ENCODE measurements around the gene NOL7.

NOL7 gene

DNA sequence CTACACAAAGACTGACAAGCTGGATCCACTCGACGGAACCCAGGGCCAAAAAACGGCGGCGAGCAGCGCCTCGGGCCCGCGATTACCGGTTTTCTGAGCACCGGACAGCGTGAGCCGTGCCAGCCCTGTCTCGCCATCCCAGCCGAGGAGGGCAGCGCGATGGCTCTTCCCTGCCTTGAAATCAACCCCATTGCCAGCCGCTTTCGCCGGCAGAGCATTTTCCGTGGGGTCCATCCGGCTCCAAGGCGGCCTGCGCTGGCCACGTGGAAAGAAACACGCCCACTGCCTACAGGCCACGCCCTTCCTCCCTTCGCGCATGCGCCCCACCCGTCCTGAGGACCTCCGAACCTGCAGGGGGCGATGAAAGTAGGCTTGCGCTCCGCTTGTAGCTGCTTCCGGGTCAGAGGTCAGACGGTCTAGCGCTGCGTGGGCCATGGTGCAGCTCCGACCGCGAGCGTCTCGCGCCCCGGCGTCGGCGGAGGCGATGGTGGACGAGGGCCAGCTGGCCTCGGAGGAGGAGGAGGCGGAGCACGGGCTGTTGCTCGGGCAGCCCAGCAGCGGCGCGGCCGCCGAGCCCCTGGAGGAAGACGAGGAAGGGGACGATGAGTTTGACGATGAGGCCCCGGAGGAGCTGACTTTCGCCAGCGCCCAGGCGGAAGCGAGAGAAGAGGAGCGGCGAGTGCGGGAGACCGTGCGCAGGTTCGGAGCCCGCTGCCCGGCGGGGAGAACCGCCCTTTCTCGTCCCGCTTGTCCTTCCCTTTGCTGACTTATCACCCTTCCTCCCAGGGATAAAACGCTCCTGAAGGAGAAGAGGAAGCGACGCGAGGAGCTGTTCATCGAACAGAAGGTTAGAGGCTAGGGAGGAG is at the start of gene NOL7:
TSS of gene NOL7 (plus strand) at position 410 of the 866 bp plus-strand sequence. CDS start at position 434, 24 bp downstream.
- DNase-seq, result peak; percentile 78

DNA sequence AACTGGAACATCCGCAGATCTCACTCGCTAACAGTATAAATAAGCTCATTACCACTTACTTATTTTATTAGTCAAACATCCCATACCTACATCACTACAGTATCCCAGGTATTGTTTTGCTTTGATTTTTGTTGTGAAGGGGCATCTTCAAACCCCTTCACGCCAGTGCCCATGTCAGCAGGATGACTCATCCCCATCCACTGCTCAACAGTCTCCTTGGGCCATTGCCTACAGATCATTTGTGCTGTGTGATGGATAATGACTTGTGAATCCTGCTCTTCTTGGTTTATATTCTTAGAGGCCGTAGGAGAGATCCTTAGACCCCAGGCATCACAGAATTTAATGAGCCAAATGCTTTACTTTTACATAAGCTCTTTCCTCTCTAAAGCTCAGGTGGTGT is 49.2 kb upstream of the NOL7 start:
- DNase-seq, result no peak

DNA sequence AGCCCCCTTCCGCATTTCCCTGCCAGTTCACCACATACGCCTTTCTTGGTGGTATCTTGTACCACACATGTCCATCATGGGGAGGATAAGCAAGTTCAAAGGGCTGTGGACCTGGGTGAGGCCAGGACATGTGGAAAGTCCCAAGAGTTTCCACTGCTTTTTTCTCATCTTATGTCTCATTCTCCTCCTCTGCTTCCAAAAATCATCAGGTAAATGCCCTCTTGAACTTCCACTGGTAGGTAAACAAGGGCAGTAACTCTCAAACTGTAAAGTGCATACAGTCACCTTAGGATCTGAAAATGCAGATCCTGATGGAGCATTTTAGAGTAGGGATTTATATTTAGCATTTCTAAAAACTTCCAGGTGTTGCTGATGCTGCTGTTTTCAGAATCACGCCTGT is 48.6 kb upstream of the NOL7 start:
- no peak for DNase-seq

DNA sequence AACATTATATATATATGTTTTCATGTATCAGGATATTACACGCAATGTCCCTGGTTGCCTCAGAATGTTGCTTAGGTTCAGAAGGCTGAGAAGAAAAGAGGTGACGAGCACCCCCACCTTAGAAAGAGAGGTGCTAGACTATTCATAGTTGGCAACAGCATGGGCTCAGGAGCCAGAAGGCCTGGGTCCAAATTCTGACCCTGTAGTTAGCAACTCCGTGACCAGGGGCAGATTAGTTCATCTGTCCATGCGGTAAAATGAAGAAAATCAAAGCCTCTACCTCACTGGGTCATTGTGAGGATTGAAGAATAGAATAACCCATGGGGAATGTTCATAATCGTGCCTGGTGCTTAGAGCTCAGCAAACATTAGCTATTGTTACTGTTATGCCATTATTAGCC is 46.2 kb upstream of the NOL7 start:
- DNase-seq, result no peak

DNA sequence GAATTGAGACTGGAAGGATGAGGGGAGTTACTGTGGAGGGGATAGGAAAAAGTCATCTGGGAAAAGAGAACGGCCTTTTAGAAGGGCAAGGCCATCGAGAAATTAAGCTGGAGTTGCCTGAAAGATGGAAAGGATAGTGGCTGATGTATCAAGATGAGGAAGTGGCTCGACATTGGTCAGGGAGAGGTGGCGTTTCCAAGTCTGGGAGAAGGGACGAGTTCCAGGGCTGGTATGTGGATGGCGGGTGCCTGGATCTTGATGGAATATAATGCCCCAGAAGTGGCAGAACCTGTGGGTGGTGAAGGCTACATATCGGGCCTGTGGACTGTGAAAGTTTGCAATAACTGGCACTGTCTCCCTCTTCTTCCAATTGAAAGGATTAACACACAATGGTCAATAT is 42.9 kb upstream of the NOL7 start:
- no peak for DNase-seq

DNA sequence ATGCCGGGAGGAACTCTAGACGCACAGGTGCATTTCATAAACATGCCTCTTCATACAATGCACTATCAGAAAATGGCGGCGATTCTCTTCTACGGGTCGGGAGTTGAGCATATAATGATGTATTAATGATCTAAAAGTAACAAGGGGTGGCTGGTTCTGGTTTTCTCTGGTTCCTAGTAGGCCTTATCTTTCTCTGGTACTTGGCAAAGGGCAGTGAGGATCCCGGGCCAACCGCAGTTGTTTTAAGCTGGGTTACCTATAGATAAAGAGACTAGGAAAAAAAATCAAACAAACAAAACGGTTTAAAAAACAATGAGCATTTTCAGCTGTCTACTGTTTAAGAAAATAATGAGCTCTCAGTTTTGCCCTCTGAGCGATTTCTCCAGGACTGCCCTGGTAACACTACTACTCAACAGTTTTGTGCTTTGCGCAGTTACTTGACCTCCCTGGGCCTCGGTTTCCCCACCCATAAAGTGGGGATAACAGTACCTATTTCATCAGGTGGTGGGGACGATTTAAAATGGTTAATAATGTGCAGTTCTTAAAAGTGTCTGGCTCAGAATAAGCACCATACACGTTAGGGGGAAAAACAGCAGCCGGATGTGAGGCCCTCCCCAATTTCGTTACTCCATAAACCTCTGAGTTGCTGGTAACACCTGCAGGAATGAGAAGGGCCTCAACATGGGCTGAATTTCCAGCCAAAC is 42.0 kb upstream of the NOL7 start:
- no peak for DNase-seq

DNA sequence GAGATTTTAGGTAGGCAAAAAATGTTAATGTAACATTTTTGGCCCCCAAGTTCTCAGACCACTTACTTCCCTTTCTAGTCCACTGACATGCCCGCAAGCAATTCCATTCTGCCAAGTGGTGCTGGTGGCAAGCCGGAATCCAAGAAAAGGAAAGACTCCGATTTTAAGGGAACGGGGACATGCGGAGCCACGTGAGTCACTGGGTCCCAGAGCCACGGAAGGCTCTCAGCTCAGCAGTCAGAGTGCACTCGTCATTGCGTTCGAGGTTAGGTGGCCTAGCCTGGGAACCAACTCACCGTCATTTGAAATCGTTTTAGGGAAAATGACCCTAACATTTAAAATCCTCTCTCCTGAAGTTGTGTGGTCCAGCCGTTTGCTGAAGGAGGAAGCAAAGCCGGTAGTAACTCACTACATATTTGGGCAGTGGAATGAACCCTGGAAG is 41.4 kb upstream of the NOL7 start:
- DNase-seq, result no peak

DNA sequence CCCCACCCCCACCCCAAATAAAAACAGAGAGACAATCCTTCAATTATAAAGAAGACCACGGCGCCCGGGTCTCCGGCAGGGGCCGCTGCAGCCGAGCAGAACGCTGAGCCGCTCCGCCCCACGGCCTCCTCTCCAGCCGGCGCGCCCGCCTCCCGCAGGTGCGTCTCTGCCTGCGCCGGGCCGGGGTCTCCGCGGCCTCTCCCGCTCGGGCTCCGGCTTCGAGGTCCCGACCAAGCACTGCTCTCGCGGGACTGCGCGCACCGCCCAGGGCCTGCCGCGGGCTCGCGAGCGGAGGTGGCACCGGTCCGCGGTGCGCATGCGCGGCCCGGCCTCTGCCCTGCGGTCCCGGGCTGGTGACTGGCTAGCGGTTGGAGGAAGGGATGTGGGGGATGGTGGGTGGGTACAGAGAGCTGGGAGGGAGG is 41.0 kb upstream of the NOL7 start:
- peak; percentile 56 for DNase-seq

DNA sequence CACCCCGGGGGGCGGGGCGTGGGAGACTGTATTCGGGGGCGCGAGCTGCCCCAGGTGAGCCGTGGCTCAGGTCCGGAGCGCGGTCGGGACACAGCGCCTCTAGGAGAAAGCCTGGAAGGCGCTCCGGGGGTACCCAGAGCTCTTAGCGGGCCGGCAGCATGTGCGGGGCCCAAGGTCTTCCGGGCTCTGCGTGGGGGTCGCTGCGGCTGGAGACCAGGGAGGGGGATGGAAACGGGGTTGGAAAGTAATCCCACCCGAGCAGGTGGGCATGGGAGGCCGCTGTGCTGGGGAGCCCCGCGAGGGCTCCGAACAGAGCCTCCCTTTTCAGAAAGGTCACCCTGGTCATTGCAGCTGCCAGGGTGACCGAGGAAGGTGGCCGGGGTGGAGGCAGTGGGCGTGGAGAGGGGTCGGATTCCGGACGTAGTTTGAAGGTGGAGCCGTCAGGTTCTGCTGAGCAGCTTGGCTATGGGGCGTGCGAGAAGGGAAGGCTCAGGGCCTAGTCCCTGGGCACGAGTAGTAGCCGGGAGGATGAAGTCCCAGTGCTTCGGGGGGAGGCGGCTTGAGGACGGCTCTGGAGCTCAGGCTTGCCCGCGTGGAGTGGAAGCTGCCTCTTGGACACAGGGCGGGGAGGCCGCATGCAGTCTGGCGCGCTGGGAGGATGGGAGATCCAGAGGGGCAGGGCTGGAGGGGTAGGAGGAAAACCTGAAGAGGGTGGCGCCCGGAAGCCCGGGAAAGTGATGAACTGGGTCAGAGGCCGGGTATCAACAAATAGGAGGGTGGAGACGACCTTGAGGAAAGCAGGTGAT is 40.4 kb upstream of the NOL7 start, which contains the start of gene SIRT5:
TSS of gene SIRT5 (plus strand) at position 31 of the 806 bp plus-strand sequence. CDS start 9,510 bp downstream, outside the sequence.
- DNase-seq, result peak; percentile 47

DNA sequence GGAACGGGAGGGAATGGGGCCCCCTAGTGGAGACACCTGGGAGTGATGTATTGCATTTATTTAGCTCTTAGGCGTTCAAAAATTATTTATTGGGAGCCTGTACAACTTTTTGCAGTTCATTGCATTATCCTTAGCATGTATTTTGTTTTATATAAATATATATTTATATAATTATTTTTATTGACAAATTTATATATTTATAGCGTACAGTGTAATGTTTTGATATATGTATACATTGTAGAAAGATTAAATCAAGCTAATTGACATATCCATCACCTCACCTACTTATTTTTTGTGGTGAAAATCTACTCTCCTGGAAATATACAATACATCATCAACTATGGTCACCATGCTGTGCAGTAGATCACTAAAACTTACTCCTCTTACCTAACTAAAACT is 39.8 kb upstream of the NOL7 start:
- DNase-seq, result no peak

DNA sequence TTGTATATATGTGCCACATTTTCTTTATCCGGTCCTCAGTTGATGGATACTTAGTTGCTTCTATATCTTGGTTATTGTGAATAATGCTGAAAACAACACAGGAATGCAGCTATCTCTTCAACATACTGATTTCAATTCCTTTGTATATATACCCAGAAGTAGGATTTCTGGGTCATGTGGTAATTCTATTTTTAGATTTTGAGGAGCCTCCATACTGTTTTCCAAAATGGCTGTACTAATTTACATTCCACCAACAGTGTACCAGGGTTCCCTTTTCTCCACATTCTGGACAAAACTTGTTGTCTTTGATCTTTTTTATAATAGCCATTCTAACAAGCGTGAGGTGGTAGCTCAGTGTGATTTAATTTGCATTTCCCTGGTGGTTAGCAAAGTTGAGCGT is 39.1 kb upstream of the NOL7 start:
- DNase-seq, result no peak

DNA sequence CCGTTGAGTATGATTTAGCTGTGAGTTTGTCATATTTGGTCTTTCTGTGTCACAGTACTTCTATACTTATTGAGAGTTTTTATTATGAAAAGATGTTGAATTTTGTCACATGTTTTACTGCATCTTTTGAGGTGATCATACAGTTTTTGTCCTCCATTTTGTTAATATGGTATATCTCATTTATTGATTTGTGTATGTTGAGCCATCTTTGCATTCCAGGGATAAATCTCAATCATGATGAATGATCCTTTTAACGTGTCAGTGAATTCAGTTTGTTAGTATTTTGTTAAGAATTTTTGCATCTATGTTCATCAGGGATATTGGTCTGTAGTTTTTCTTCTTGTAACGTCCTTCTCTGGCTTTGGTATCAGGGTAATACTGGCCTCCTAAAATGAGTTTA is 37.2 kb upstream of the NOL7 start:
- DNase-seq, result no peak

DNA sequence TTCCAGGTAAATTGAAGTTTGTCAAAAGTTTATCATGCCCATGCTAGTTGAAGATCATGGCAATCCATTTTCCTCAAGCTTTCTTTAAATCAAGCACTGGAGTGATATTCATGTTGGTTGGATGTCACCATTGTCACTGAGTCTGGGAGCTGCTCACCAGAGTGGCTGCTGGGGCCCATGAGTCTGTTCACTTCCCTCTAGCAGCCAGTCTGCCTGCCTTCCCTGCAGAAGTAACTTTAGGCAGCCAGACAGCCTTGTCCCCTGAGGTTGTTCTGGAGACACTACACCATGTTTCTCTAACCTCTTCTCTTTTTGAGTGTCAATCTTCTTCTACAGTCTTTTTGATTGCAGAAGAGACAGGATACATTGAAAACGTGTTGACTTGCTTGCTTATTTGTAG is 35.2 kb upstream of the NOL7 start:
- DNase-seq, result no peak

DNA sequence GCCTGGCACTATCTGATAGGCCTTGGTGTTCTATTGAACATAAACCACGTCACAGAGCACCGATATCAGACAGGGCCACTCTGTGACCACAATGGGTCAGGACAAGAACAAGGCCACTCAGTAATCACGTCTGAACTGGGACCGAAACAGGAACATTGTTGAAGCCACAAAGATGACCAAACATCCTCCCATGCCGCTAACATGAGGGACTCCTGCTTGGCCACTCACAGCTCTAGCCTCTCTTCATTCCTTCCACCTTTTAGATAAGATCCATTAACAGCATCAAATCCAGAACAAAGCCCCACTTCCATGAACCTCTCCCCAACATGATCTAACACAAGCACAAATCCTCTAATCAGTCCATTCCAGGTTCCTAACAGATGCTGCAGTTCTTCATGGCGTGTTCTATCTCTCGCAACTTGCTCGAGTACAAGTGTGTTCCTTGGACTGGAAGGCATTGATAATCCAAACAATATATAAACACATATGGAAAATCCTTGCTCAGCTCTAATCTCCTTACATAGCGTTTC is 33.4 kb upstream of the NOL7 start:
- no peak for DNase-seq

DNA sequence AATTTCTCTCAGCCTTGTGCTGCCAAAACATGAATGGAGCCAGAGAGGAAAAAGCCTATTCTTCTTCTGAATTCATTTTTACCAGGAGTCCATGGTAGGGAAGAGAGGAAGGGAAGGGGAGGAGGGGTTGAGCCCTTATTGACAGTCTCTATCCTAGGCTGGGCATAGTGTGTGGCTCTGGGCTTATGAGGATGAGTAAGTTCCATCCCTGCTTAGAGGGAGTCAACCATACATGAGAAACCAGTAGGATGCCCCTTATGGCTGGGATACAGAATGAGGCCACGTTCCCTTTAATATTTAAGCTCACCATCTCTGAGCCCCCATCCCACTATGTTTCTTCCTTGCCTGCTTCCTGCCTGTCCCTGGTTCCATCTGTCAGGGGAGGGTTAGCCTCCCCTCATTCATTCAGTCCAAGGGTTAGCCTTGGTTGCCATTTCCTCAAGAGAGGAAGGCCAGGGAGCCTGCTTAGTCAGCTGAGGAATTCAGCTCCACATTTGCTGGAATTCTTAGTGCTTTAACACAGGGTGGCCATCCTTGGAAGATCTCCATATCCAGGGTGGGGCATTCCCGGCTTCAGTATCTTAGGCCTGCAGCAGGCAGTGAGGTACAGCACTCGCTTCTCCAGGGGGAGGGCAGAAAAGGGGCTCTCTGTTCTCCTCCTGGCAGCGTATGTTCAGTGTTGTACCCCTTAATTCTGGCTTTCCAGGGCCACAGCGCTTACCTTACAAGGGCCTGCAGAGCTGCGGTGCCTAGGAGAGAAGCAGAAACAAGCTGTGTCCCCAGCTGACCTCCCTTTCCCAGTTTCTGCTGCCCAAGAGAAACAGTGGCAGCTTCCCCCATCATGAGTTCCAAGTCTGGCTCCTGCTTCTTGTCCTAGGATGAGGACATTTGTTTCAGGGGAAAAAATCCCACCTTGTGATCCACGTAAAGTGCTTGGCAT is 28.3 kb upstream of the NOL7 start:
- no peak for DNase-seq

DNA sequence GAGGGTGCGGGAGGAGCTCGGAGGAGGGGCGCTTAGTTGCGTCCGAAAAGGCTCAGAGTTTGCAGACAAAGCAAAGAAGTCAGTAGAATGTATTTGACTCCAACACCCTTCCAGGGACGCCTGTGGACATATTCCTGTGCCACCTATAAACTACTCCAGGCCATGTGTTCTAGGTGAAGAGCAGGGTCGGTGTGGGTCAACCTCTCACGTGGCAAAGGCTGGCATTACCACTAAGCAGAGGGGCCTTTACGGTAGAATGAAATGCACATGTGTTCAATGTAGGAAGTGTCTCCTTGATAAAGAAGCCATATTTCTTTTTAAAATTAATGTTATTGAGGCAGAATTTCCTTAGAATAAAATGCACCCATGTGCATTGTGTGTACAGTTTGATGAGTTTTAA is 25.3 kb upstream of the NOL7 start:
- DNase-seq, result no peak

DNA sequence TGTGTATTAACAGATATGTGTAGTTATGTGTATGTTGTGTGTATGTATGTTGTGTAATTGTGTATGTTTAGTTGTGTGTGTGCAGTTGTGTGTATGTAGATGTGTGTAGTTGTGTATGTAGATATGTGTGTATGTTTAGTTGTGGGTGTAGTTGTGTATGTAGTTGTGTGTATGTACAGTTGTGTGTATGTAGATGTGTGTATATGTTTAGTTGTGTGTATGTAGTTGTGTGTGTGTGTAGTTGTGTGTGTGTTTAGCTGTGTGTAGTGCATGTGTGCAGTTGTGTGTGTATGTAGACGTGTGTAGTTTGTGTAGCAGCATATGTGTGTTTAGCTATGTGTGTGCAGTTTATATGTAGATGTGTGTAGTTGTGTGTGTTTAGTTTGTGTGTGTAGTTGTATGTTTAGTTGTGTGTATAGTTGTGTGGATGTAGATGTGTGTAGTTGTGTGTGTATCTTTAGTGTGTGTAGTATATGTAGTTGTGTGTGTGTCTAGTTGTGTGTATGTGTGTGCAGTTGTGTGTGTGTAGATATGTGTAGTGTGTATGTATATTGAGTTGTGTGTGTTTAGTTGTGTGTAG is 24.5 kb upstream of the NOL7 start:
- no peak for DNase-seq

DNA sequence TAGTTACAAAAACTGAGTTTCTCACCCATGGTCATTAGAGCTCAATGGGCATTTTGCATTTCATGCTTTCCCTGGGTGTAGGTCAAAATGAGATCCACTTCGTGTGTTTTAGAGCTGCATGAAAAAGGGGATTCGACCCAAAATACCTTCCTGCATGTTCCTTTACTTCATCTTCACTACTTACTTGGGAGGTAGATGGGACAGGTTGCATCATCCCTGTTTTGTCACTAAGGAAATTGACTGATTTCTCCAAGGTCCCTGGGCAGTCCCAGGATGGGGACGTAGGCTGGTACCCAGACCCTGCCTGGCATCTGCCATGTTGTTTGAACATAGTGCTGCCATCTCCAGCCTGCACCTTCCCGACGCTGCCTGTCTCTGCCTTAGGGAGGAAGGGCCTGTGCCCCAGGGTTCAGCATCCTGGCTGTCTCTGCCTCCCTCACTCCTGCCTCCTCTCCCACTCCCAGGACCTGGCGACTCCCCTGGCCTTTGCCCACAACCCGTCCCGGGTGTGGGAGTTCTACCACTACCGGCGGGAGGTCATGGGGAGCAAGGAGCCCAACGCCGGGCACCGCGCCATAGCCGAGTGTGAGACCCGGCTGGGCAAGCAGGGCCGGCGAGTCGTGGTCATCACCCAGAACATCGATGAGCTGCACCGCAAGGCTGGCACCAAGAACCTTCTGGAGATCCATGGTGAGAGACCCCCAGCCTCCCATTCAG is 23.8 kb upstream of the NOL7 start:
- DNase-seq, result no peak

DNA sequence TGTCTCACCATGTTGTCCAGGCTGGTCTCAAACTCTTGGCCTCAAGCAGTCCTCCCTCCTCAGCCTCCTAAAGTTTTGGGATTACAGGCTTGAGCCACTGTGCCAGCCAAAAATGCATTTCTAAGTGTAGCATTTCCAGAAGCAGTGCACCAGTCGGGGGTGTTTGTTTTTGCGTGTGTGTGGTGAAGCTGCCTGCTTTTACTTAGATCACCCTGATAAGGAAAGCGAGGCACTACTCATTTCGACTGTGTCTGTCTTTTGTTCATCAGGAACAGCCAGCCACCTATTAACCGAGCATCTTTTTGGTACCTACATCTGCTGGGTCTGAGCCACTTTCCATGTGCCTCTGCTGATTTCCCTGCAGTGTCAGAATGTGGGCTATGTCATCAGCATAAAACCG is 22.0 kb upstream of the NOL7 start:
- no peak for DNase-seq

DNA sequence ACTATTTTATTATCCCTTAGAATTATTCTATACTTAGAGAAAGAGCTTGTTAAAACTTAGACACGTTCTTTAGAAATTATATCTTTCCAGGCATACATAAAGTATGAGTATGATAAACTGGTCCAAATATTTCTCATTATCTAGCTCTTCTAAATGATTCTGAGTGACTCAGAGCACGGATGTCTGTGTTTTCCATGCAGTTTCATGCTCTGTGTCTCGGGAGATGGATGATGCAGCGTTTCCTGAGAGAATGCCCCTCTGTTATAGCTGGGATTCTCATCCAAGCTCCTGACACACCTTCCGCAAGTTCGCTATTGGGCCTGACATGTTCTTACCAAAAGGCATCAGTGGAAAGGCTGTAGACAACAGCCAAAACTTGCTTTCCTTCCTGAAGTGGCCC is 21.4 kb upstream of the NOL7 start:
- no peak for DNase-seq

DNA sequence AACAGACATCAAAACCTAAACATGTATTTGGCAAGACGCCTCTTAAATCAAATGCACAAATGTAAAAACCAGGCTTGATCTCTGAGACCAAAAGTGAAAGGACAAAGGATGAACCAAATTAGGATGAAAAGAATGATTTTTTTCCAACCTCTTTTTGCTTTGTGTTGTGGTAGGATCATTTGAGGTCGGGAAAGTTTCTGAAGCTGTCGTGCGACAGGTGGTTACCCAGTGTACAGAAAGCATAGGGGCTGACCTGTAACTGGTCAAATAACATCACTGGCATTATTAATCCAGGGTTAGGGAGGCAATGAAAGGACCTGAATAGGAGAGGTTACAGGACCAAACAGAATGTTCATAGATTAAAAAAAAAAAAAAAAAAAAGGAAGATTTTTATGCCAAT is 18.1 kb upstream of the NOL7 start:
- DNase-seq, result no peak
